Stimulated activated CD8-positive, alpha-beta memory T cell treated with anti-CD3 and anti-CD28 coated beads, Interleukin-7, amount 100 ng/mL, for 4 hours (primary cell): ENCODE measurements around the gene GOLGA5.
A peak's percentile ranks its signal among the peaks of the same experiment; 100 is the strongest.
"Not testable (repeated sequence)": the region's sequence is repeated elsewhere in the genome, so short reads cannot be mapped to it uniquely, and the experiment has no call there.

Experiments used
- DNase-seq, 2 donors: peaks; one replicate each; pipeline ENCODE4 v3.0.0-alpha.2; 2020; ENCODE audit warnings: low read depth in 2 of 2

GOLGA5 gene, protein sequence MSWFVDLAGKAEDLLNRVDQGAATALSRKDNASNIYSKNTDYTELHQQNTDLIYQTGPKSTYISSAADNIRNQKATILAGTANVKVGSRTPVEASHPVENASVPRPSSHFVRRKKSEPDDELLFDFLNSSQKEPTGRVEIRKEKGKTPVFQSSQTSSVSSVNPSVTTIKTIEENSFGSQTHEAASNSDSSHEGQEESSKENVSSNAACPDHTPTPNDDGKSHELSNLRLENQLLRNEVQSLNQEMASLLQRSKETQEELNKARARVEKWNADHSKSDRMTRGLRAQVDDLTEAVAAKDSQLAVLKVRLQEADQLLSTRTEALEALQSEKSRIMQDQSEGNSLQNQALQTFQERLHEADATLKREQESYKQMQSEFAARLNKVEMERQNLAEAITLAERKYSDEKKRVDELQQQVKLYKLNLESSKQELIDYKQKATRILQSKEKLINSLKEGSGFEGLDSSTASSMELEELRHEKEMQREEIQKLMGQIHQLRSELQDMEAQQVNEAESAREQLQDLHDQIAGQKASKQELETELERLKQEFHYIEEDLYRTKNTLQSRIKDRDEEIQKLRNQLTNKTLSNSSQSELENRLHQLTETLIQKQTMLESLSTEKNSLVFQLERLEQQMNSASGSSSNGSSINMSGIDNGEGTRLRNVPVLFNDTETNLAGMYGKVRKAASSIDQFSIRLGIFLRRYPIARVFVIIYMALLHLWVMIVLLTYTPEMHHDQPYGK

DNA sequence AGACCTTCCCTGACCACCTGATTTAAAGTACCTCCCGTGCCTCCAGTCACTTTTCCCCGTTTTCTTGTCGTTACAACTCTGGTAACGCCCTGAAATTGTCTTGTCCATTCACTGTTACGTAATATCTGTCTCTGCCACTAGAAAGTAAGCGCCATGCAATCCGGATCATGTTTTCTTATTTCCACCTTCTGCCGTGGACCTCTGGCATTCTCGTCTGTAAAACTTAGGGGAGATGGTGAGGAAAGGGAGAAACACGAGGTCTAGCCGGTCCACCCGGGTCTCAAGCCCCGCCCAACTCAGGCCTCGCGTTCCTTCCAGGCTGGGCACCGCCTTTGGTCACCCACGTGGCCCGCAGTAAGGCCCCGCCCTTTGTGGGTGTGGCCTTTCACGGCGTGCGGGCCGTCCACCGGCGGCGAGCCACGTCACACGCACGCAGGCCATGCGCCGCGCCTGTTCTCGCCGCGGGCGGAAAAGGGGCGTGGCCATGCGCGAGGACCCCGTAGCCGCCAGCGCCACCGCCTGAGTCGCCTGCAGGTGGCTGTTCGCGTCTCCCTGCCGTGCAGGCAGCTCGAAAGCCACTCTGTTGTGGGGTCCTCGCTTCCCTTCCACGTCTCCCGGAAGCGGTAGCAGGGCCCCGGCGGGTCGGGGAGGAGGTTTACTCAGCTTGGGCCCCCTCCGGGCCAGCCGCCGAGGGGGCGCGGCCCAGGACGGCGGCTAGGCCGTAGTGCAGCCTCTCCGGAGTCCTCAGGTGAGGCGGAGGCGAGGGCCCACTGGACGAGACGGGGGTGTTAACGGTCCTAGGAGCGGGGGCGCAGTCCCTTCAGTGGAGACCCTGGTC, at the start of gene GOLGA5:
Gene GOLGA5, plus strand, starts transcription at position 597 of the 838 bp plus-strand sequence. CDS start 3,133 bp downstream, outside the sequence.
- DNase-seq: peak; percentile 95 to 97

DNA sequence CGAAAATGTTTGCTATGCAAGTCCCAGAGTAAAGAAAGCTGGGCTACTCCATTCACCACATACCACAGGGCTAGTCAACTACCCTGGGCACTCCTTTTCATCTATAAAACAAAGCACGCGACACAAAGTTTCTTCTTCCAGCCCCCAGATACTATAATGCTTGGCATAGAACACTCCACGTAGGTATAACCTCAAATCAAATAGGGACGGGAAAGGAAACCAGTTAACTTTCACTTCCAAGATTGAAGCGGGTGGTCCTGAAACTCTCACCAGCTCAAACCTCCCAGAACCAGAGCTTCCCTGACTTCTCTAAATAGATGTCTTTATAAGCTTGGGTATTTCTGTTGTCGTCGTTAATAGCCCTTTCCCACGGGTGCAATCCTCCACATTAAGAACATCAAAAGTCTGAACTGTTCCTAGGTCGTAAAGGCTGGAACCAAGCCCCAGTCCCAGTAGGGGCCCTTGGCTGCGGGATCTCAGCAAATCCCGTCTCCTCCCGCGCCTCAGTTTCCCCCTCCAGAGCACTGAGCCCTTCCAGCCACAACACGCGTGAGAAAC, 46.3 kb upstream of the GOLGA5 start:
- DNase-seq: no peak

DNA sequence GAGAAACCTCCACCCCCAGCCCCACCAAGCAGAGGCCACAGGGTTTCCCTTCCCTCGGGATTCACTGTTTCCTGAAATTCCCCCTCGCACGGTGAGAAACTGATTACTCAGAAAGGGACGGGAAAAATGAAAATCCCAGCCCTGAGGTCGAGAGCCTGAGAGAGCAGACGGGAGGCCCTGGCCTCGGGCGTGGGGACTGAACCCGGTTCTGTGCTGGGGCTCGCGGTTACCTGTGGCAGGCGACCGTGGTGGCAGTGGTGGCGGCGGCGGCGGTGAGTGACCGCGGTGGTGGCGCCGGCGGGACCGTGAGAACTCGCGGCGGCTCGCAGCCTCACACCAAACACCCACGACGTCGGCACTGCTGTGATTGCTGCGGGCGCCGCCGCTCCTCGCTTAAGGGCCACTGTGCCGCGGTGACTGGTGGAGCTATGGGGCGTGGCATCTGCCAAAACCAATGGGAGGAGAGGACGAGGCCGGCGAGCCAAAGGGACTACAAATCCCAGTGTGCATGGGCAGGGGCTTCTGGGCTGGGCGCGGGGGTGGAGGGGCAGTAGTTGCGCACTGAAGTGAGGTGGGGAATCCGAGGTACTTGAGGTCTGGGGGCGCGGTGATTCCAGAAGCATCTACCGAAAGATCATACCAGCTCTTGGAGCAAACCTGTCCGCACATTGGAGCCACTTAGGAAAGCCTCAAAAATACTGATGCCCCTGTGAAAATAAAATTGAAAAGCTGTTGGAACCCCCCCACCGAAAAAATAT, 45.7 kb upstream of the GOLGA5 start, which contains the start of gene LGMN:
Gene LGMN, minus strand, starts transcription at position 369 of the 758 bp plus-strand sequence. CDS start 15,841 bp downstream, outside the sequence.
- peak; percentile 70 to 80 for DNase-seq

DNA sequence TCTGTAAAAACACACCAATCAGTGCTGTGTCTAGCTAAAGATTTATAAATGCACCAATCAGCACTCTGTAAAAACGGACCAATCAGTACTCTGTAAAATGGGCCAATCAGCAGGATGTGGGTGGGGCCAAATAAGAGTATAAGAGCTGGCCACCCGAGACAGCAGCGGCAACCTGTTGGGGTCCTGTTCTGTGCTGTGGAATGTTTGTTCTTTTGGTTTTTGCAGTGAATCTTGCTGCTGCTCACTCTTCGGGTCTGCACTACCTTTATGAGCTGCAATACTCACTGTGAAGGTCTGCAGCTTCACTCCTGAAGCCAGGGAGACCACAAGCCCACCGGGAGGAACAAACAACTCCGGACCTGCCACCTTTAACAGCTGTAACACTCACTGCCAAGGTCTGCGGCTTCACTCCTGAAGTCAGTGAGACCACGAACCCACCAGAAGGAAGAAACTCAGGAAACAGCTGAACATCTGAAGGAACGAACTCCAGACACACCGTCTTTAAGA, 43.8 kb upstream of the GOLGA5 start:
- peak in 1 of 2 donors; percentile 22 for DNase-seq

DNA sequence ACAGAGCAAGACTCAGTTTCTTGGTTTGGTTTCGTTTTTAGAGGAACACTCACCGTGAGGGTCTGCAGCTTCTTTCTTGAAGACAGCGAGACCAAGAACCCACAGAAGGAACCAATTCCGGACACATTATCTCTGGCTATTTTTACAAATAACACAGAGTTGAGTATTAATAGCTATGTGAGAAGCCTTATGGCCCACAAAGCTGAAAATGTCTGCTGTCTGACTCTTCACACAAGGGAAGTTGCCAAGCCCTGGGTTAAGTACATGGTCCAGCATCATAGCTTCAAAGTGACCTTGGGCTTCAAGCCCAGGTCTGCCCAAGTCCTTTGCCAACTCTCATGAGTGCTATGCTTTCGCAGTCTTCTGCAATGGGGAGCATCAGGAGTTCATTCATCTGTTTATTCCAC, 43.1 kb upstream of the GOLGA5 start:
- no peak for DNase-seq

DNA sequence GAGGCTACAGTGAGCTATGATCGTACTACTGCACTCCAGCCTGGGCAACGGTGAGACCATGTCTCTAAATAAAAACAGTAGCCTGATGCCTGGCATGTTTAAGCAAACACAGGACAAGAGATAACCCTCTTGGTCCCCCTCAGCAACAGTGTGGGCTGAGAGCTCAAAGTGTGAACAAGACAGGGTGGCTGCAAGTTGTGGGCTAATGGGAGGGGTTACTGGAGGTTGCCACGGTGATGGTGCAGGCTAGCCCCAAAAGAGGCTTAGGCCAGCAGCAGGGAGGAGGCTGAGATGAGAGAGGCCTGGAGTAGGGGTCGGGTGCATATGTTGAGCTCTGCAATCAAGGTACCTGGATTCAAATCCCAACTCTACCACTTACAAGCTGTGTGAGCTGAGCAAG, 42.3 kb upstream of the GOLGA5 start:
- DNase-seq: no peak

DNA sequence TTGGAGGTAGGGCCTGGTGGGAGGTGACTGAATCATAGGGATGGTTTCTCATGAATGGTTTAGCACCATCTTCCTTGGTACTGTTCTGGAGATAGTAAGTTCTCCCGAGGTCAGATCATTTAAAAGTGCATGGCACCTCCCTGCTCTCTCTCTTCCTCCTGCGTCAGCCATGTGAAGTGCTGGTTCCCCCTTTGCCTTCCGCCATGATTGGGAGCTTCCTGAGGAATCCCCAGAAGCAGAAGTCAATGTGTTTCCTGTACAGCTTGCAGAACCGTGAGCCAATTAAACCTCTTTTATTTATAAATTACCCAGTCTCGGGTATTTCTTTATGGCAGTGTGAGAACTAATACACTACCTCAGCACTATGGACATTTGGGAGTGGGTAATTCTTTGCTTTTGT, 40.9 kb upstream of the GOLGA5 start:
- no peak for DNase-seq

DNA sequence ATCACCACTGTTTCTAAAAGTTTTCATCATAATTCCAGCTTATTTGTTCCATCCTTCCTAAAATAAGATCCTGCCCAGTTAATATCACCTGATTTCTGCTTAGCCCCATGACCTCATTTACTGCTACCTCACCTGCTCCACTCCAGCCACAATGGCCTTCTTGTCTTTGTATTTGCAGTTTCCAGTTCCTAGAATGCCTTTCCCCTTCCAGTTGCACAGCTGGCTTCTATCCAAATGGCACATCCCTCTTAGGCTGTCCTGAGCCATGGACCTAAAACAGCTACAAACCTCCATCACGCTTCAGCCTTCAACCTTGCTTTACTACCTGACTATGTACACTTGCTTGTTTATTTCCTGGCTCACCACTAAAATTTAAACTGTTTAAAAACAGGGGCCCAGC, 39.1 kb upstream of the GOLGA5 start:
- DNase-seq: no peak

DNA sequence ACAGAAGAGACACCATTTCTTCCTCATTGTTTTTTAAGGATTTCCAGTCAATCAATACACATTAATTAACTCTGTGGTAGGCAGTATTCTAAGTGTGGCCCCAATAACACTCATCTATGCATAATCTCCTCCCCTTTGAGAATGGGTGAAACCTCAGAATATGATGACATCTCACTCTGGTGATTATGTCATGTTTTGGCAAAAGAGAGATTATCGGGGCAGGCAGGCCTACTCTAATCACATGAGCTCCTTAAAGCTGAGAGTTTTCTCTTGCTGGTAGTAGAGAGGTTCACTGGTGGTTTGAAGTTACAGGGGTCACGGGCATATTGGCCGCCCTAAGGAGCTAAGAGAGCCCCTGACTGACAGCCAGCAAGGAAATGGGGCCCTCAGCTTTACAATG, 38.6 kb upstream of the GOLGA5 start:
- DNase-seq: no peak

DNA sequence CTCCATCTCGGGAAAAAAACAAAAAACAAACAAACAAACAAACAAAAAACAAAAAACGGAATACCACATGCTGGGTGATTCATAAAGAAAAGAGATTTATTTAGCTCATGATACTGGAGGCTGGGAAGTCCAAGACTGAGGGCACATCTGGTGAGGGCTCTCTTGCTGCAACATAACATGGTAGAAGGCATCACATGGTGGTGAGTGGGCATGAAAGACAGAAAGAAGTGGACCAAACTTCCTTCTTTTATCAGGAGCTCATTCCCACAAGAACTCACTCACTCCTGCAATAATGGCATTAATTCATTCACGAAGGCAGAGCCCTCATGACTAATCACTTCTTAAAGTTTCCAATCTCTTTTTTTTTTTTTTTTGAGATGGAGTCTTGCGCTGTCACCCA, 37.7 kb upstream of the GOLGA5 start:
- DNase-seq: no peak

DNA sequence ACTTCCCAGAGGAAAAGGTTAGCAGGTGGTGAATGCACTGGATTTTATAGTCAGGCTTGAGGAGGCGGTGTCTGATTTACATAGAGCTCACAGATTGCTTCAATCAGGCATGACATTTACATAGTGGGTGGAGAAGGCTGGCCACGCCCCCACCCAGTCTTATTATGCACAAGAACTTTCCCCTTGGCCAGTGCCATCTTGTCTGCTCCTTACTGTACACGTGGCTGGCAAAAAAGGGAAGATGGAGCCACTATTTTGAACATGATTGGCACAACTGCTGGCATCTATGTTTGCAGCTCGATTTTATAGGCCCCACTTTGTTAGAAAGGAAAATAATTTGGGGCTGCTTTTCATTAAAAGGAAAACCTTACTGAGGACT, 34.8 kb upstream of the GOLGA5 start:
- no peak for DNase-seq

DNA sequence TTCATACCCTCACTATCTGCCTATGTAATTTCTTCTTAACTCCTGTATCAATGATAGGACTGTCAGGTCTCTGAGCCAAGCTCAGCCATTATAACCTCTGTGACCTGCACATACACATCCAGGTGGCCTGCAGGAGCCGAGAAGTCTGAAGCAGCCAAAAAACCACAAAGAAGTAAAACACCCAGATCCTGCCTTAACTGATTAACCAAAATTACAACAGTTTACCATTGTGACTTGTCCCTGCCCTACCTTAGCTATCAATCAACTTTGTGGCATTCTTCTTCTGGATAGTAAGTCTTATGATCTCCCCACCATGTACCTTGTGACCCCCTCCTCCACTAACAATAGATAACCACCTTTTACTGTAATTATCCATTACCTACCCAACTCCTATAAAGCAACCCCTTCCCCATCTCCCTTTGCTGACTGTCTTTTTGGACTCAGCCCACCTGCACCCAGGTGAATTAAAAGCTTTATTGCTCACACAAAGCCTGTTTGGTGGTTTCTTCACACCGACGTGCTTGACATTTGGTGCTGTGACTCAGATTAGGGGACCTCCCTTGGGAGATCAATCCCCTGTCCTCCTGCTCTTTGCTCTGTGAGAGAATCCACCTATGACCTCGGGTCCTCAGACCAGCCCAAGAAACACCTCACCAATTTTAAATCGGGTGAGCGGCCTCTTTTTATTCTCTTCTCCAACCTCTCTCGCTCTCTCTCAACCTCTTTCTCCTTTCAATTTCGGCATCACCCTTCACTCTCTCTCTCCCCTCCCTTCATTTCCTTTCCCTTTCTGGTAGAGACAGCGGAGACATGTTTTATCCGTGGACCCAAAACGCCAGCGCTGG, 34.2 kb upstream of the GOLGA5 start:
- DNase-seq: no peak

DNA sequence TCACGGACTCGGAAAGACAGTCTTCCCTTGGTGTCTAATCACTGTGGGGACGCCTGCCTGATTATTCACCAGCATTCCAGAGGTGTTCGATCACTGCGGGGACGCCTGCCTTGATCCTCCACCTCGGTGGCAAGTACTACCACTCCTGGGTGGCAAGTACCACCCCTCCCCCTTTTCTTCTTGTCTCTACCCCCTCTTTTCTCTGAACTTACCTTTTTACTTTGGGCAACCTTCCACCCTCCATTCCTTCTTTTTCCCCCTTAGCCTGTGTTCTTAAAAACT, 33.6 kb upstream of the GOLGA5 start:
- no peak for DNase-seq

DNA sequence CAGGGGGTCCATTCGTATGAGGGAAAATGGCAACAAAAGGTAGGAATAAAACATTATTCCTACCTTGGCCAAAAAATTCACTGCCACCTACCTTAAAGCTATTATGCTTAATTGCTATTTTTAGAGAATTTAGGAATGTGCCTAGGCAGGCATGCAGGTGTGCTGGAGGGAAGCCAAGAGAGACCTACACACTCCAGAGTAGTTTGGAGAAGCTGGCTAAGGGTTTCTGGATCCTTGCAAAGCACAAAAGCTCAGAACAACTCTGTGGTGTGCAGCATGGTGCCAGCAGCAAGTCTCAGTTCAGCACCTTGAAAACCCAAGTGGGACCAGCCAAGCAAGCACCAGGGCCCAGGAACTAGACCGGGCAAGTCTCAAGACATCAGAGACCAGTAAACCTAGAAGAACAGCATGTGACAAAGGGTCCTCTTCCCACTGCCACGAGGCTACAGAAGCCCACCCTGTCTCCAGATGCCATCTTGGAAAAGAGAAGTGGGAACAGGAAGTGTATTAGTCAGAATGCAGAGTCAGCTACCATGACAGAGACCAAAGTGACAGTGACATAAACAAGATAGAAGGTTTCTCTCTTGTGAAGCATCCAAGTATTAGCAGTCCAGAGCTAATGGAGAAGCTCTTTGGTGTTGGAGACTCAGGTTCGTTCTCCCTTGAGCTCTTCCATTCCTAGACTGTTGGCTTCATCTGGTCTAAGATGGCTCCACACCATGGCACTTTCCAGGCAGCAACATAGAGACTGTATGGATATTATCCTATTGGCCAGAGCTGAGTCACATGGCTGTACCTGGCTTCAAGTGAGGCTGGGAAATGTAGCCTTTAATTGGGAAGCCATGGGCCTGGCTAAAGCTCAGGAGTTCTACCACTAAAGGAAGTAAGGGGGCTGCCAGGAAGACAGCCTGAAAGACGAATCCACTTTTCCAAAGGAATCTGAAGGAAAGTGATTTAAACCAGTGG, 30.2 kb upstream of the GOLGA5 start:
- not testable (repeated sequence) for DNase-seq

DNA sequence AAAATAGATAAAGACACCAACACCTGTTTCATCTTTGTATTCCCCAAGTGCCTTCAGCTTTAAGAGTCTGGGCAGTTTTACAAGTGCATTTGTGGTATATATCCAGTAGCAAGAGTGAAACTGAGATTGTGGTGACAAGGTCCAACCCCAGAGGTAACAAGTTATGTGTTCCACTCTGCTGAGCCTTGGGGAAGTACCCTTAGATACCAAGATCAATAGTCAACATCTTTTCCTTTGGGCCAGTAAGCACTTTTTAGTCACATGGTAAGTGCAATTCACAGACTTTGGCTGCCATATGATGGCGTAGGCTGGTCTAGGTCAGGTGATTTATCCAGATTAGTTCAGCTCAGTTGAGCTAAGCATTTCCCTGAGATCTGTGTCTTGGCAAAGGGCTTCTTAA, 25.9 kb upstream of the GOLGA5 start:
- DNase-seq: not testable (repeated sequence)

DNA sequence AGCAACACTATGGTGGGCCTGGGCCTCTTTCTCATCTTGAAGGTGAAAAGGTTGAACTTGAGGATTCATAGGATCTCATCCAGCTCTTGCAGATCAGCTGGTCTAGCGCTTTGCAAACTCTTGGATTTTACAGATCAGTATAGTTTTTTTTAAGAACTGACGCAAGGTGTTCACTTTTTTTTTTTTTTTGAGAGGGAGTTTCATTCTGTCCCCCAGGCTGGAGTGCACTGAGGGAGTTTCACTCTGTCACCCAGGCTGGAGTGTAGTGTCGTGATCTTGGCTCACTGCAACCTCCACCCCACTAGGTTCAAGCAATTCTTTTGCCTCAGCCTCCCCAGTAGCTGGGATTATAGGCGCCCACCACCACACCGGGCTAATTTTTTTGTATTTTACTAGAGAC, 25.3 kb upstream of the GOLGA5 start:
- DNase-seq: no peak

DNA sequence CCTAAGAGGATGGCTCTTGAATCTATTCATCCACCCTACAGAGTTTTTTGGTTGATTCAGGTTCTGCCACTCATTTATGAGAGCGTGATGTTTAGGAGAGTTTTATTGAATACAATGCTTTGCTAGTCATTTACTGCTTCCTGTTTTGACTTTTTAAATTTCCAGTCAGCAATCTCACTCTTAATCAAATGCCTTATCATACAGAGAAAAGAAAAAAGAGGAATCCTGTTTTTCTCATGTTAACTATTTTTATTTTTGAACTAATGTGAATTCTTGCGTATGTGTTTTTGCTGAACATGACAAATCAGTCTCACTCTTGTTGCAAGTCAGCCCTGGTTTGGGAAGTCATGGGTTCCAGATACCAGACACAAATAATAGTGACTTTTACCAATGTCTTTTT, 23.6 kb upstream of the GOLGA5 start:
- DNase-seq: no peak

DNA sequence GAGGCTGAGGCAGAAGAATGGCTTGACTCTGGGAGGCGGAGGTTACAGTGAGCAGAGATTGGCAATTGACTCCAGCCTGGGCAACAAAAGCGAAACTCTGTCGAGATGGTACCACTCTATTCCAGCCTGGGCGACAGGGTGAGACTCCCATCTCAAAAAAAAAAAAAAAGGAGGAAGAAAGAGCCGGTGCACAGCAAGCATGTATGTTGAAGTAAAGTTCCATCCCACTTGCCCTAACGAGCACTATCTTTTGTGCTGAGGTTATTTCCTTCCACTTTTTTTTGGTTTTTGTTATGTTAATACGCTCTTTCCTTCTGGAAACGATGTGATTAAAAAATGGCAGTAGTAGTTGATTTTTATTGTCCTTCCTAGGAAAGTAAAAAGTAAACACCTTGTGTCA, 19.5 kb upstream of the GOLGA5 start:
- no peak for DNase-seq

DNA sequence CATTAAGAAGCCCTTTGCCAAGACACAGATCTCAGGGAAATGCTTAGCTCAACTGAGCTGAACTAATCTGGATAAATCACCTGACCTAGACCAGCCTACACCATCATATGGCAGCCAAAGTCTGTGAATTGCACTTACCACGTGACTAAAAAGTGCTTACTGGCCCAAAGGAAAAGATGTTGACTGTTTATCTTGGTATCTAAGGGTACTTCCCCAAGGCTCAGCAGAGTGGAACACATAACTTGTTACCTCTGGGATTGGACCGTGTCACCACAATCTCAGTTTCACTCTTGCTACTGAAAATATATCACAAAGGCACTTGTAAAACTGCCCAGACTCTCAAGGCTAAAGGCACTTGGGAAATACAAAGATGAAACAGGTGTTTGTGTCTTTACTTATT, 18.8 kb upstream of the GOLGA5 start:
- DNase-seq: not testable (repeated sequence)
